Liver (tissue), 9 donors: ENCODE results near the gene TENM3. TPM values are rescaled to one million over a fixed set of nuclear protein-coding genes. Genes with fewer than 3 reads are reported as not detected.

ENCODE experiments used
- DNase-seq: peaks from one replicate; pipeline ENCODE4 v3.0.0-alpha.2; 2017; ENCODE audit warnings: low spot score
- H3K27ac ChIP-seq, 2 donors: one replicate each; pipeline ENCODE4 v1.7.0; 2013; ENCODE audit warnings: inconsistent platforms in 2 of 2, low read length in 2 of 2, control low read depth in 1 of 2, low read depth in 1 of 2, mild to moderate bottlenecking in 1 of 2
- H3K27me3 ChIP-seq, 4 donors: one replicate each; pipeline versions ENCODE4 v1.6.1 to v1.7.0; 2013; ENCODE audit warnings: low read length in 3 of 4, inconsistent platforms in 1 of 4, mild to moderate bottlenecking in 1 of 4, moderate library complexity in 1 of 4; ENCODE audit not compliant: control insufficient read depth in 4 of 4, insufficient read depth in 4 of 4
- H3K36me3 ChIP-seq, 4 donors: one replicate each; pipeline versions ENCODE4 v1.6.1 to v1.7.0; 2013; ENCODE audit warnings: low read length in 3 of 4, mild to moderate bottlenecking in 3 of 4, low read depth in 1 of 4, moderate library complexity in 1 of 4; ENCODE audit not compliant: control insufficient read depth in 4 of 4, insufficient read depth in 3 of 4
- H3K4me1 ChIP-seq, 4 donors: one replicate each; pipeline versions ENCODE4 v1.6.1 to v1.7.0; 2013; ENCODE audit warnings: low read length in 3 of 4, mild to moderate bottlenecking in 3 of 4, moderate library complexity in 1 of 4; ENCODE audit not compliant: control insufficient read depth in 4 of 4, insufficient read depth in 4 of 4
- H3K4me3 ChIP-seq, 3 donors: one replicate each; pipeline versions ENCODE4 v1.6.1 to v1.7.0; 2013; ENCODE audit warnings: low read length in 3 of 3, control low read depth in 1 of 3, low read depth in 1 of 3, mild to moderate bottlenecking in 1 of 3
- H3K9ac ChIP-seq, 2 donors: one replicate each; pipeline ENCODE4 v1.7.0; 2013; ENCODE audit warnings: low read length in 2 of 2, mild to moderate bottlenecking in 2 of 2, moderate library complexity in 2 of 2, control low read depth in 1 of 2, low read depth in 1 of 2
- H3K9me3 ChIP-seq, 4 donors: one replicate each; pipeline versions ENCODE4 v1.6.1 to v1.7.0; 2013; ENCODE audit warnings: low read length in 3 of 4; ENCODE audit not compliant: control insufficient read depth in 4 of 4
- ATF3 ChIP-seq: IDR thresholded peaks from 2 replicates; pipeline ENCODE4 v1.6.1; 2016; ENCODE audit warnings: antibody characterized with exemption
- CTCF ChIP-seq: fragments of 150-350 bp; IDR thresholded peaks from 2 replicates; pipeline ENCODE4 v1.5.1; 2017; ENCODE audit warnings: improper control_type of control experiment, low read depth, low read length; ENCODE audit not compliant: missing input control
- EGR1 ChIP-seq, 2 donors: IDR thresholded peaks; 2 replicates each; pipeline ENCODE4 v1.6.1; 2016 to 2018; ENCODE audit warnings: antibody characterized with exemption in 2 of 2, low read depth in 2 of 2
- FOXA1 ChIP-seq: IDR thresholded peaks from 2 replicates; pipeline ENCODE4 v1.6.1; 2016; ENCODE audit warnings: antibody characterized with exemption
- FOXA2 ChIP-seq: IDR thresholded peaks from 2 replicates; pipeline ENCODE4 v1.6.1; 2016; ENCODE audit warnings: antibody characterized with exemption
- GABPA ChIP-seq, 2 donors: IDR thresholded peaks in 1 of 2; conservative IDR thresholded peaks in 1 of 2; 2 replicates each; pipeline ENCODE4 v1.6.1; 2016; ENCODE audit warnings: antibody characterized with exemption in 2 of 2, mild to moderate bottlenecking in 1 of 2, moderate library complexity in 1 of 2
- HNF4A ChIP-seq, 2 donors: conservative IDR thresholded peaks; 2 replicates each; pipeline ENCODE4 v1.6.1; 2016; ENCODE audit warnings: antibody characterized with exemption in 2 of 2, mild to moderate bottlenecking in 2 of 2
- HNF4G ChIP-seq: IDR thresholded peaks from 2 replicates; pipeline ENCODE4 v1.6.1; 2016; ENCODE audit warnings: antibody characterized with exemption
- JUND ChIP-seq, 2 donors: IDR thresholded peaks; 2 replicates each; pipeline ENCODE4 v1.6.1; 2016; ENCODE audit warnings: antibody characterized with exemption in 2 of 2
- NR2F2 ChIP-seq: IDR thresholded peaks from 2 replicates; pipeline ENCODE4 v1.6.1; 2016; ENCODE audit warnings: antibody characterized with exemption
- RAD21 ChIP-seq, 2 donors: IDR thresholded peaks; 2 replicates each; pipeline ENCODE4 v1.6.1; 2016; ENCODE audit warnings: antibody characterized with exemption in 2 of 2, mild to moderate bottlenecking in 2 of 2
- RXRA ChIP-seq, 2 donors: IDR thresholded peaks; 2 replicates each; pipeline ENCODE4 v1.6.1; 2017 to 2018; ENCODE audit warnings: antibody characterized with exemption in 2 of 2, mild to moderate bottlenecking in 1 of 2
- SP1 ChIP-seq: IDR thresholded peaks from 2 replicates; pipeline ENCODE4 v1.6.1; 2018; ENCODE audit warnings: antibody characterized with exemption, mild to moderate bottlenecking
- TAF1 ChIP-seq: conservative IDR thresholded peaks from 2 replicates; pipeline ENCODE4 v1.6.1; 2016; ENCODE audit warnings: antibody characterized with exemption, mild to moderate bottlenecking
- YY1 ChIP-seq: IDR thresholded peaks from 2 replicates; pipeline ENCODE4 v1.6.1; 2016; ENCODE audit warnings: antibody characterized with exemption, mild to moderate bottlenecking
- ZBTB33 ChIP-seq: IDR thresholded peaks from 2 replicates; pipeline ENCODE4 v1.6.1; 2016; ENCODE audit warnings: antibody characterized with exemption
- WGBS: extraction: QIAGEN DNeasy Blood & Tissue Kit; methylation state at CpG from one replicate; pipeline ENCODE4 v1.1.7; 2013; 5-methylcytosine and 5-hydroxymethylcytosine counted together
- polyA plus RNA-seq, 2 donors: library from polyadenylated mRNA; stranded (reverse) in 1 of 2; unstranded in 1 of 2; fragments of 200-250 nt in 1 of 2; fragments of >200 nt in 1 of 2; fragmentation: Nextera tagmentation in 1 of 2; extraction: Ambion mirVana in 1 of 2; gene quantifications; one replicate each; pipeline versions ENCODE4 v1.2.1 to v1.2.3, GENCODE V29; 2013 to 2015
- total RNA-seq, 2 donors: library from RNA; depleted of rRNA; stranded (reverse); fragments of >200 nt; gene quantifications; one replicate each; pipeline ENCODE4 v1.2.3, GENCODE V29; 2014
- TF ChIP-seq, protein P1 (sequence below): IDR thresholded peaks from 2 replicates; pipeline ENCODE4 v1.6.1; 2016; ENCODE audit warnings: antibody characterized with exemption, mild to moderate bottlenecking
- TF ChIP-seq, protein P2 (sequence below): IDR thresholded peaks from 2 replicates; pipeline ENCODE4 v1.6.1; 2016; ENCODE audit warnings: antibody characterized with exemption
- donor health status: healthy.
- donor health status: healthy.
- donor health status: healthy.
- donor health status: healthy.
- donor health status: healthy.

Gene TENM3
- total and polyA plus RNA-seq, 4 donors: 0.32 to 16.8 (median 0.70) TPM

DNA sequence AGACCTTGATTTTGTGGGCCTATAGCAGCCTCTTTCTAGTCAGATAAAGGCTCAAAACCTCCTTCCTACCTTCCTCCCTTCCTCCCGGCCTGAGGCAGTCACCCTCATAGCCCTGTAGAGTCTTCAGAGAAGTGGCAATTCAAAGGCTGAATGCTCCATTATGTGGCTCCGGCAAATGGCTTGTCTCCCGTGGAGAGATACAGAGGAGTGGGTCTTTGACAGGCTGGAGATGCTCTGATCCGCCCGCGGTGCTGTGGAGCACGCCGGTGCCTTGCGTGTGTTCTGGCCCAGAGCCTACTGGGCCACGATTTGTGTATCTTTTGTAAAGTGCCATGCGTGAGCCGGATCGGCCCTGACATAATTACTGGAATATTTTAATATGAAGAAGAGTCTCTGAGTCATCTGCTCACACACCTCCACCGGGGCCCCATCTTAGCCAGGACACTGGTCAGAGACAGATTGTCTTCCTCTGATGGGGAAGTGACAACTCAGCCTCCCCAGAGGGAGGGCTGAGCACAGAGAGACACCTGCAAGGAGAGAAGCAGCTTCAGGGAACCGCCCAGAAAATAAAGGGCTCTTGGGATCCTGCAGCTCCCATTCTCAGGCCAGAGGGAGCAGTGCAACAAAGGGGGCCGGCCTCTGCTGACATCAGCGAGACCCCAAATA, 585.3 kb downstream of the TENM3 start:
- Histone ChIP-seq H3K4me1 (no peaks in the 10 kb centered on the region), H3K36me3 (no peaks in the 10 kb centered on the region), H3K27ac (no peak overlapping the region), H3K9me3 (peaks cover 0 to 3% (median 1%) of the 10 kb centered on the region in 4 donors), H3K4me3 (no peak overlapping the region), H3K27me3 (peaks cover 0 to 3% (median 0%) of the 10 kb centered on the region in 4 donors), H3K9ac (no peak overlapping the region)
- TF ChIP-seq TAF1: no peak
- no peak for TF ChIP-seq RXRA (IDR thresholded peaks at IDR 0.05)
- TF ChIP-seq, protein P1, sequence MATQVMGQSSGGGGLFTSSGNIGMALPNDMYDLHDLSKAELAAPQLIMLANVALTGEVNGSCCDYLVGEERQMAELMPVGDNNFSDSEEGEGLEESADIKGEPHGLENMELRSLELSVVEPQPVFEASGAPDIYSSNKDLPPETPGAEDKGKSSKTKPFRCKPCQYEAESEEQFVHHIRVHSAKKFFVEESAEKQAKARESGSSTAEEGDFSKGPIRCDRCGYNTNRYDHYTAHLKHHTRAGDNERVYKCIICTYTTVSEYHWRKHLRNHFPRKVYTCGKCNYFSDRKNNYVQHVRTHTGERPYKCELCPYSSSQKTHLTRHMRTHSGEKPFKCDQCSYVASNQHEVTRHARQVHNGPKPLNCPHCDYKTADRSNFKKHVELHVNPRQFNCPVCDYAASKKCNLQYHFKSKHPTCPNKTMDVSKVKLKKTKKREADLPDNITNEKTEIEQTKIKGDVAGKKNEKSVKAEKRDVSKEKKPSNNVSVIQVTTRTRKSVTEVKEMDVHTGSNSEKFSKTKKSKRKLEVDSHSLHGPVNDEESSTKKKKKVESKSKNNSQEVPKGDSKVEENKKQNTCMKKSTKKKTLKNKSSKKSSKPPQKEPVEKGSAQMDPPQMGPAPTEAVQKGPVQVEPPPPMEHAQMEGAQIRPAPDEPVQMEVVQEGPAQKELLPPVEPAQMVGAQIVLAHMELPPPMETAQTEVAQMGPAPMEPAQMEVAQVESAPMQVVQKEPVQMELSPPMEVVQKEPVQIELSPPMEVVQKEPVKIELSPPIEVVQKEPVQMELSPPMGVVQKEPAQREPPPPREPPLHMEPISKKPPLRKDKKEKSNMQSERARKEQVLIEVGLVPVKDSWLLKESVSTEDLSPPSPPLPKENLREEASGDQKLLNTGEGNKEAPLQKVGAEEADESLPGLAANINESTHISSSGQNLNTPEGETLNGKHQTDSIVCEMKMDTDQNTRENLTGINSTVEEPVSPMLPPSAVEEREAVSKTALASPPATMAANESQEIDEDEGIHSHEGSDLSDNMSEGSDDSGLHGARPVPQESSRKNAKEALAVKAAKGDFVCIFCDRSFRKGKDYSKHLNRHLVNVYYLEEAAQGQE: no peak
- TF ChIP-seq FOXA1: no peak
- TF ChIP-seq RAD21 (IDR thresholded peaks at IDR 0.05): no peak
- TF ChIP-seq GABPA (IDR thresholded peaks at IDR 0.05 in 1 of 2, conservative IDR thresholded peaks at IDR 0.05 in 1 of 2): no peak
- no peak for TF ChIP-seq HNF4G
- TF ChIP-seq ATF3: no peak
- TF ChIP-seq EGR1 (IDR thresholded peaks at IDR 0.05; ENCODE audit: low read depth in 2 of 2): no peak
- TF ChIP-seq SP1: no peak
- no peak for TF ChIP-seq HNF4A (conservative IDR thresholded peaks at IDR 0.05)
- TF ChIP-seq JUND (IDR thresholded peaks at IDR 0.05): no peak
- no peak for TF ChIP-seq FOXA2
- TF ChIP-seq, protein P2, sequence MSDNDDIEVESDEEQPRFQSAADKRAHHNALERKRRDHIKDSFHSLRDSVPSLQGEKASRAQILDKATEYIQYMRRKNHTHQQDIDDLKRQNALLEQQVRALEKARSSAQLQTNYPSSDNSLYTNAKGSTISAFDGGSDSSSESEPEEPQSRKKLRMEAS: no peak
- TF ChIP-seq NR2F2: no peak
- no peak for TF ChIP-seq ZBTB33
- TF ChIP-seq YY1: no peak
- TF ChIP-seq CTCF: no peak
- DNase-seq: no peak
- WGBS: 80% methylated on average over 17 of the region's 17 CpGs
